A549 (cell line): Measurements from ENCODE around the gene CFAP97D2. TPM values are rescaled to one million over a fixed set of nuclear protein-coding genes. Genes with fewer than 3 reads are reported as not detected.

Experiments
- ATAC-seq, 2 experiments: fragments of 200-7000 bp in 1 of 2; fragments of >200 bp in 1 of 2; cut with Nextera tagmentation in 1 of 2; cut with Tn5 transposase in 1 of 2; 3 replicates each; pipeline versions ENCODE4 v1.8.0 to v1.9.1; 2018 to 2020; ENCODE audit warnings: mild to moderate bottlenecking in 1 of 2, moderate library complexity in 1 of 2
- CTCF ChIA-PET: fragments of 300-600 bp; sonication (Branson Sonifier 250); formaldehyde crosslinking; extraction: SDS; loops from one replicate; lab custom pipeline; 2021; ENCODE audit warnings: antibody characterized with exemption, inconsistent platforms; lab: Yijun Ruan, JAX
- POLR2A ChIA-PET: fragments of 350-600 bp; formaldehyde crosslinking; extraction: SDS; loops from one replicate; lab custom pipeline; 2021; ENCODE audit warnings: antibody characterized with exemption, inconsistent platforms; lab: Yijun Ruan, JAX
- DNase-seq, 2 experiments: peaks; one replicate each; pipeline versions ENCODE4 v3.0.0 to v3.0.0-alpha.2; 2011 to 2016; ENCODE audit warnings: low read depth in 1 of 2, low spot score in 1 of 2
- FAIRE-seq: peaks from 2 replicates; lab custom pipeline; 2011; peaks lifted over from hg19 to GRCh38; lab: Jason Lieb, UNC
- H3K27ac ChIP-seq, 2 experiments: fragments of >200 bp; sonication (Bioruptor Twin); formaldehyde crosslinking; 3 replicates each; pipeline ENCODE4 v1.5.1; 2016 to 2017
- H3K4me1 ChIP-seq: fragments of >200 bp; sonication (Bioruptor Twin); formaldehyde crosslinking; 3 replicates; pipeline ENCODE4 v1.6.1; 2016
- H3K4me2 ChIP-seq: fragments of >200 bp; sonication (Bioruptor Twin); formaldehyde crosslinking; 3 replicates; pipeline ENCODE4 v1.6.1; 2016
- H3K4me3 ChIP-seq: fragments of >200 bp; sonication (Bioruptor Twin); formaldehyde crosslinking; 3 replicates; pipeline ENCODE4 v1.5.1; 2016
- H3K9me3 ChIP-seq: fragments of >200 bp; sonication (Bioruptor Twin); formaldehyde crosslinking; 3 replicates; pipeline ENCODE4 v1.6.1; 2016
- BCL3 ChIP-seq: fragments of >200 bp; sonication (Bioruptor Twin); formaldehyde crosslinking; IDR thresholded peaks from 3 replicates; pipeline ENCODE4 v1.6.1; 2016
- CHD2 ChIP-seq: fragments of 150-350 bp; IDR thresholded peaks from 2 replicates; pipeline ENCODE4 v1.6.1; 2014; ENCODE audit warnings: low read length; ENCODE audit not compliant: partially characterized antibody
- EHMT2 ChIP-seq: fragments of 200-600 bp; sonication (generic); IDR thresholded peaks from 2 replicates; pipeline ENCODE4 v1.6.1; 2016; ENCODE audit warnings: antibody characterized with exemption, low read depth, mild to moderate bottlenecking, moderate library complexity
- EP300 ChIP-seq, 2 experiments: fragments of >200 bp; sonication (Bioruptor Twin); formaldehyde crosslinking; IDR thresholded peaks; 2 replicates in 1 of 2; 3 replicates in 1 of 2; pipeline ENCODE4 v1.6.1; 2016 to 2017
- FOSB ChIP-seq: fragments of 250-450 bp; sonication (Bioruptor Pico); IDR thresholded peaks from 2 replicates; pipeline ENCODE4 v1.5.0; 2020; ENCODE audit warnings: mild to moderate bottlenecking, moderate library complexity
- HES2 ChIP-seq: fragments of >200 bp; sonication (Bioruptor Twin); formaldehyde crosslinking; IDR thresholded peaks from 2 replicates; pipeline ENCODE4 v1.6.1; 2016
- HEYL ChIP-seq: fragments of 250-450 bp; sonication (Bioruptor Pico); IDR thresholded peaks from 2 replicates; pipeline ENCODE4 v1.8.0; 2021; ENCODE audit warnings: mild to moderate bottlenecking, moderate library complexity
- JUN ChIP-seq, 2 experiments: fragments of >200 bp; sonication (Bioruptor Twin); formaldehyde crosslinking; IDR thresholded peaks; 2 replicates in 1 of 2; 3 replicates in 1 of 2; pipeline ENCODE4 v1.6.1; 2016 to 2017
- JUNB ChIP-seq: fragments of >200 bp; sonication (Bioruptor Twin); formaldehyde crosslinking; IDR thresholded peaks from 2 replicates; pipeline ENCODE4 v1.6.1; 2016
- MYC ChIP-seq: IDR thresholded peaks from 2 replicates; pipeline ENCODE4 v1.6.1; 2012; ENCODE audit warnings: mild to moderate bottlenecking, inconsistent platforms, low read length, improper control_type of control experiment, borderline replicate concordance
- NFE2L2 ChIP-seq: fragments of 150-350 bp; conservative IDR thresholded peaks from 2 replicates; pipeline ENCODE4 v1.6.1; 2014; ENCODE audit warnings: low read length
- POLR2AphosphoS2 ChIP-seq: conservative IDR thresholded peaks from 2 replicates; pipeline ENCODE4 v1.6.1; 2012; ENCODE audit warnings: low read length, improper control_type of control experiment, inconsistent platforms
- RCOR1 ChIP-seq: fragments of 150-350 bp; IDR thresholded peaks from 2 replicates; pipeline ENCODE4 v1.6.1; 2014; ENCODE audit warnings: antibody characterized with exemption, low read length, low read depth
- REST ChIP-seq: fragments of 200-600 bp; sonication (generic); IDR thresholded peaks from 2 replicates; pipeline ENCODE4 v1.6.1; 2016; ENCODE audit warnings: antibody characterized with exemption, mild to moderate bottlenecking, moderate library complexity
- SREBF2 ChIP-seq: fragments of 450-650 bp; IDR thresholded peaks from 2 replicates; pipeline ENCODE4 v1.6.1; 2014; ENCODE audit warnings: mild to moderate bottlenecking, moderate library complexity
- TP53 ChIP-seq: fragments of 250-450 bp; sonication (Bioruptor Pico); IDR thresholded peaks from 2 replicates; pipeline ENCODE4 v1.5.0; 2021; ENCODE audit warnings: mild to moderate bottlenecking, moderate library complexity
- ZNF302 ChIP-seq: fragments of 250-450 bp; sonication (Bioruptor Pico); IDR thresholded peaks from 2 replicates; pipeline ENCODE4 v1.9.0; 2021; ENCODE audit warnings: inconsistent platforms, mild to moderate bottlenecking, moderate library complexity
- WGBS: methylation state at CpG from one replicate; pipeline ENCODE4 v1.1.6; 2017; ENCODE audit errors: missing lambda C conversion rate; 5-methylcytosine and 5-hydroxymethylcytosine counted together
- polyA plus RNA-seq, 4 experiments: library from polyadenylated mRNA; depleted of rRNA in 3 of 4; stranded (reverse); fragments of >200 nt; fragmentation: RNase III in 1 of 4; extraction: RNeasy Plus Mini Kit Qiagen cat#74134 plus additional on column Dnase treatment in 1 of 4; gene quantifications; 2 replicates in 3 of 4; 3 replicates in 1 of 4; pipeline ENCODE4 v1.2.3, GENCODE V29; 2011 to 2017
- TF ChIP-seq, protein P1 (sequence below): fragments of 450-650 bp; IDR thresholded peaks from 2 replicates; pipeline ENCODE4 v1.6.1; 2014; ENCODE audit warnings: antibody characterized with exemption
- TF ChIP-seq, protein P2 (sequence below): fragments of >200 bp; sonication (Bioruptor Twin); formaldehyde crosslinking; IDR thresholded peaks from 3 replicates; pipeline ENCODE4 v1.5.1; 2016

CFAP97D2 gene
- polyA plus RNA-seq, 2 of the 4 experiments (the other 2 are of a cell fraction), result not detected

DNA sequence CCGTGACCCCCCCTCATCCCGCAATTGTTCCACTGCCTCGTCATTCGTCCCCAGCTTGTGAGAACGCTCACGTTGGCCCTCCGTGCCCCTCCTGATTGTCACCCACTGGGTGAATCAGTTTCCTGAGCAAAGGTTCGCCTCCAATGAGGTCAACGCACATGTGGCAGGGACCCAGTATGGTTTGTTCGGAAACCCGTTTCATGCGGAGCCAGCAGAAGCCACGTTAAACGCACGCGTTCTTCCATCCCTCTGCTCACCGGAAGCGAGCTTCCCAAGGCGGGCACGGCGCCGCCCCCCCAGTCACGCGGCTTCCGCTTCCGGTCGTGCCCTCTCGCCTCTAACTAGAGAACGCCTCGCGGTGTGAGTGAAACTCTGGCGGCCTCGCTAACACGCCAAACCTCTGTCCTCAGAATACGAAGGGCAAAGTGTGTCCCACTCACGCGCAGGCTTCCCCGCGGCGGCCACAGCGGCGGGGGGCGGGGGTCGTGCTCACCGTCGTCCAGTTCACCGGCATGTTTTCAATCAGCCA is 18.0 kb upstream of the CFAP97D2 start:
- TF ChIP-seq ZNF302, result no peak
- TF ChIP-seq EHMT2, result no peak
- no peak for TF ChIP-seq BCL3
- TF ChIP-seq NFE2L2, result no peak
- TF ChIP-seq, protein P1, sequence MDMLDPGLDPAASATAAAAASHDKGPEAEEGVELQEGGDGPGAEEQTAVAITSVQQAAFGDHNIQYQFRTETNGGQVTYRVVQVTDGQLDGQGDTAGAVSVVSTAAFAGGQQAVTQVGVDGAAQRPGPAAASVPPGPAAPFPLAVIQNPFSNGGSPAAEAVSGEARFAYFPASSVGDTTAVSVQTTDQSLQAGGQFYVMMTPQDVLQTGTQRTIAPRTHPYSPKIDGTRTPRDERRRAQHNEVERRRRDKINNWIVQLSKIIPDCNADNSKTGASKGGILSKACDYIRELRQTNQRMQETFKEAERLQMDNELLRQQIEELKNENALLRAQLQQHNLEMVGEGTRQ, result no peak
- no peak for TF ChIP-seq RCOR1
- no peak for TF ChIP-seq FOSB (CRISPR knock-in tag)
- no peak for TF ChIP-seq TP53 (CRISPR knock-in tag)
- TF ChIP-seq REST, result no peak
- no peak for TF ChIP-seq MYC
- TF ChIP-seq HES2, result no peak
- no peak for TF ChIP-seq CHD2
- no peak for TF ChIP-seq JUNB
- TF ChIP-seq, protein P2, sequence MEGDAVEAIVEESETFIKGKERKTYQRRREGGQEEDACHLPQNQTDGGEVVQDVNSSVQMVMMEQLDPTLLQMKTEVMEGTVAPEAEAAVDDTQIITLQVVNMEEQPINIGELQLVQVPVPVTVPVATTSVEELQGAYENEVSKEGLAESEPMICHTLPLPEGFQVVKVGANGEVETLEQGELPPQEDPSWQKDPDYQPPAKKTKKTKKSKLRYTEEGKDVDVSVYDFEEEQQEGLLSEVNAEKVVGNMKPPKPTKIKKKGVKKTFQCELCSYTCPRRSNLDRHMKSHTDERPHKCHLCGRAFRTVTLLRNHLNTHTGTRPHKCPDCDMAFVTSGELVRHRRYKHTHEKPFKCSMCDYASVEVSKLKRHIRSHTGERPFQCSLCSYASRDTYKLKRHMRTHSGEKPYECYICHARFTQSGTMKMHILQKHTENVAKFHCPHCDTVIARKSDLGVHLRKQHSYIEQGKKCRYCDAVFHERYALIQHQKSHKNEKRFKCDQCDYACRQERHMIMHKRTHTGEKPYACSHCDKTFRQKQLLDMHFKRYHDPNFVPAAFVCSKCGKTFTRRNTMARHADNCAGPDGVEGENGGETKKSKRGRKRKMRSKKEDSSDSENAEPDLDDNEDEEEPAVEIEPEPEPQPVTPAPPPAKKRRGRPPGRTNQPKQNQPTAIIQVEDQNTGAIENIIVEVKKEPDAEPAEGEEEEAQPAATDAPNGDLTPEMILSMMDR, result no peak
- TF ChIP-seq SREBF2, result no peak
- TF ChIP-seq JUN (IDR thresholded peaks at IDR 0.05), result no peak
- no peak for TF ChIP-seq POLR2AphosphoS2
- TF ChIP-seq HEYL (CRISPR knock-in tag), result no peak
- TF ChIP-seq EP300 (IDR thresholded peaks at IDR 0.05), result no peak
- no peaks in the 10 kb centered on the region for H3K4me1 ChIP-seq
- 78% methylated on average over 38 of the region's 47 CpGs for WGBS
- CTCF ChIA-PET, result interaction anchor here (1.4 to 2.0 kb wide), 2 partner anchors 9 to 13 kb away, joined by 3 to 4 read pairs; no protein-coding TSS in a partner anchor
- no peak for ATAC-seq
- no peak for DNase-seq
- no peak overlapping the region for H3K4me2 ChIP-seq
- POLR2A ChIA-PET, result no interaction called here
- no peak for FAIRE-seq
- no peak overlapping the region for H3K27ac ChIP-seq
- no peaks in the 10 kb centered on the region for H3K9me3 ChIP-seq
- H3K4me3 ChIP-seq, result no peak overlapping the region
